ENCODE measurements around the gene XBP1.

DNA sequence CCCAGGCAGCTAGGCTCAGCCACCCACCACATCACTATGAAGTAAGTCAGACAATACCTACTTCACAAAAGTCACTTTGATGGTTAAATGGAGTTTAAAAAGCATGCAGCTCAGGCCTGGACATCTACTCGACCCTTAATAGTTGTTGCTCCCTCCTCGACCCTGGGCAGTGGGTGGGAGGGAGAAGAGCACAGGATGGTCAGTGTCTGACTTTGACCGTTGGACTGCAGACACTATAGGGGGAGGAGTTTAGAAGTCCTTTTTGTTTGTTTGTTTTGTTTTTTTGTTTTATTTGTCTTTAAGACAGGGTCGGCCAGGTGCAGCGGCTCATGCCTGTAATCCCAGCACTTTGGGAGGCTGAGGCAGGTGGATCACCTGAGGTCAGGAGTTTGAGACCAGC is 38.6 kb upstream of the XBP1 start:
- TF ChIP-seq, protein P1, sequence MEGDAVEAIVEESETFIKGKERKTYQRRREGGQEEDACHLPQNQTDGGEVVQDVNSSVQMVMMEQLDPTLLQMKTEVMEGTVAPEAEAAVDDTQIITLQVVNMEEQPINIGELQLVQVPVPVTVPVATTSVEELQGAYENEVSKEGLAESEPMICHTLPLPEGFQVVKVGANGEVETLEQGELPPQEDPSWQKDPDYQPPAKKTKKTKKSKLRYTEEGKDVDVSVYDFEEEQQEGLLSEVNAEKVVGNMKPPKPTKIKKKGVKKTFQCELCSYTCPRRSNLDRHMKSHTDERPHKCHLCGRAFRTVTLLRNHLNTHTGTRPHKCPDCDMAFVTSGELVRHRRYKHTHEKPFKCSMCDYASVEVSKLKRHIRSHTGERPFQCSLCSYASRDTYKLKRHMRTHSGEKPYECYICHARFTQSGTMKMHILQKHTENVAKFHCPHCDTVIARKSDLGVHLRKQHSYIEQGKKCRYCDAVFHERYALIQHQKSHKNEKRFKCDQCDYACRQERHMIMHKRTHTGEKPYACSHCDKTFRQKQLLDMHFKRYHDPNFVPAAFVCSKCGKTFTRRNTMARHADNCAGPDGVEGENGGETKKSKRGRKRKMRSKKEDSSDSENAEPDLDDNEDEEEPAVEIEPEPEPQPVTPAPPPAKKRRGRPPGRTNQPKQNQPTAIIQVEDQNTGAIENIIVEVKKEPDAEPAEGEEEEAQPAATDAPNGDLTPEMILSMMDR (IDR thresholded peaks at IDR 0.05; ENCODE audit: insufficient read depth, low read length, poor library complexity, severe bottlenecking): no peak
- no peak for TF ChIP-seq EZH2phosphoT487 (conservative IDR thresholded peaks at IDR 0.05; ENCODE audit: low read length)
